IMR-90 (cell line): ENCODE results near the gene ABTB2. TPM values are rescaled to one million over a fixed set of nuclear protein-coding genes. Genes with fewer than 3 reads are reported as not detected.

Experiments
- ATAC-seq: fragments of 200-7000 bp; cut with Tn5 transposase; 2 replicates; pipeline ENCODE4 v1.9.1; 2020; ENCODE audit warnings: low read depth, mild to moderate bottlenecking, moderate library complexity
- BruUV-seq: library from RNA; stranded (reverse); fragments of 400-500 nt; replicated peaks from 2 replicates; lab custom pipeline; 2021; lab: Mats Ljungman, UMichigan
- CTCF ChIA-PET: fragments of 300-600 bp; formaldehyde crosslinking; extraction: SDS; loops from one replicate; lab custom pipeline; 2021; ENCODE audit warnings: antibody characterized with exemption; lab: Yijun Ruan, JAX
- POLR2A ChIA-PET: fragments of 300-600 bp; sonication (Branson Sonifier 250); formaldehyde crosslinking; loops from one replicate; lab custom pipeline; 2022; ENCODE audit warnings: antibody characterized with exemption; ENCODE audit not compliant: unreplicated experiment; lab: Charles Lee
- DNase-seq: peaks from one replicate; pipeline ENCODE4 v3.0.0; 2013
- H2AFZ ChIP-seq: replicated peaks from 2 replicates; pipeline ENCODE3; 2013; ENCODE audit warnings: low read length, mild to moderate bottlenecking; ENCODE audit not compliant: poor library complexity
- H2AK5ac ChIP-seq: 2 replicates; pipeline ENCODE4 v1.6.1; 2013; ENCODE audit warnings: low read depth, low read length, inconsistent platforms
- H2AK9ac ChIP-seq: replicated peaks from 2 replicates; pipeline ENCODE3; 2013; ENCODE audit warnings: mild to moderate bottlenecking, low read depth, low read length, moderate library complexity; ENCODE audit not compliant: poor library complexity
- H2BK120ac ChIP-seq: 2 replicates; pipeline ENCODE4 v1.6.1; 2013; ENCODE audit warnings: low read depth, low read length, inconsistent platforms
- H2BK15ac ChIP-seq: 3 replicates; pipeline ENCODE4 v1.6.1; 2013; ENCODE audit warnings: low read depth, low read length, inconsistent platforms
- H2BK20ac ChIP-seq: 2 replicates; pipeline ENCODE4 v1.6.1; 2013; ENCODE audit warnings: low read depth, mild to moderate bottlenecking, inconsistent platforms, low read length, moderate library complexity
- H2BK5ac ChIP-seq: 2 replicates; pipeline ENCODE4 v1.6.1; 2013; ENCODE audit warnings: mild to moderate bottlenecking, low read depth, low read length, inconsistent platforms; ENCODE audit not compliant: poor library complexity, severe bottlenecking
- H3K14ac ChIP-seq: replicated peaks from 2 replicates; pipeline ENCODE4 v1.6.1; 2013; ENCODE audit warnings: low read depth, low read length, inconsistent platforms
- H3K18ac ChIP-seq: 2 replicates; pipeline ENCODE4 v1.6.1; 2013; ENCODE audit warnings: low read depth, low read length, control low read depth
- H3K23ac ChIP-seq: 2 replicates; pipeline ENCODE4 v1.6.1; 2013; ENCODE audit warnings: low read depth, low read length, inconsistent platforms
- H3K27ac ChIP-seq: 2 replicates; pipeline ENCODE4 v1.5.1; 2013; ENCODE audit warnings: mild to moderate bottlenecking, control low read depth, low read length; ENCODE audit not compliant: insufficient read depth
- H3K27me3 ChIP-seq: 2 replicates; pipeline ENCODE4 v1.6.1; 2013; ENCODE audit warnings: low read length; ENCODE audit not compliant: control insufficient read depth, insufficient read depth
- H3K36me3 ChIP-seq: 2 replicates; pipeline ENCODE4 v1.6.1; 2013; ENCODE audit warnings: low read length, mixed read lengths; ENCODE audit not compliant: control insufficient read depth, insufficient read depth
- H3K4ac ChIP-seq: 2 replicates; pipeline ENCODE4 v1.6.1; 2013; ENCODE audit warnings: low read depth, low read length, inconsistent platforms
- H3K4me1 ChIP-seq: 2 replicates; pipeline ENCODE4 v1.6.1; 2013; ENCODE audit warnings: low read length, mixed read lengths; ENCODE audit not compliant: control insufficient read depth, insufficient read depth
- H3K4me2 ChIP-seq: 2 replicates; pipeline ENCODE4 v1.6.1; 2013; ENCODE audit warnings: low read depth, mild to moderate bottlenecking, control low read depth, low read length, moderate library complexity
- H3K4me3 ChIP-seq: 2 replicates; pipeline ENCODE4 v1.5.1; 2013; ENCODE audit warnings: low read depth, mild to moderate bottlenecking, control low read depth, low read length, moderate library complexity; ENCODE audit not compliant: insufficient read depth
- H3K56ac ChIP-seq: 2 replicates; pipeline ENCODE4 v1.6.1; 2013; ENCODE audit warnings: low read length, inconsistent platforms; ENCODE audit not compliant: insufficient read depth; ENCODE audit errors: extremely low read depth
- H3K79me1 ChIP-seq, 2 experiments: 2 replicates each; pipeline ENCODE4 v1.6.1; 2013; ENCODE audit warnings: low read length in 2 of 2, inconsistent platforms in 1 of 2, low read depth in 1 of 2
- H3K9ac ChIP-seq: 2 replicates; pipeline ENCODE4 v1.6.1; 2013; ENCODE audit warnings: low read depth, low read length, control low read depth
- H3K9me1 ChIP-seq: 2 replicates; pipeline ENCODE4 v1.6.1; 2013; ENCODE audit warnings: low read length, inconsistent platforms; ENCODE audit not compliant: insufficient read depth
- H3K9me3 ChIP-seq: 2 replicates; pipeline ENCODE4 v1.6.1; 2013; ENCODE audit warnings: low read length; ENCODE audit not compliant: control insufficient read depth, insufficient read depth
- H4K20me1 ChIP-seq: 2 replicates; pipeline ENCODE4 v1.6.1; 2013; ENCODE audit warnings: low read length, inconsistent platforms; ENCODE audit not compliant: insufficient read depth
- H4K5ac ChIP-seq: 2 replicates; pipeline ENCODE4 v1.6.1; 2013; ENCODE audit warnings: mild to moderate bottlenecking, low read depth, low read length, control low read depth
- H4K8ac ChIP-seq, 2 experiments: 2 replicates each; pipeline ENCODE4 v1.6.1; 2013; ENCODE audit warnings: low read depth in 2 of 2, low read length in 2 of 2, control low read depth in 1 of 2, inconsistent platforms in 1 of 2
- H4K91ac ChIP-seq: 2 replicates; pipeline ENCODE4 v1.6.1; 2013; ENCODE audit warnings: low read depth, low read length, inconsistent platforms; ENCODE audit not compliant: insufficient read depth
- BHLHE40 ChIP-seq: fragments of 150-350 bp; IDR thresholded peaks from 2 replicates; pipeline ENCODE4 v1.6.1; 2016; ENCODE audit warnings: mild to moderate bottlenecking, low read depth, low read length
- CEBPB ChIP-seq: IDR thresholded peaks from 2 replicates; pipeline ENCODE4 v1.6.1; 2012; ENCODE audit warnings: low read depth, low read length, improper control_type of control experiment
- CHD1 ChIP-seq: IDR thresholded peaks from 2 replicates; pipeline ENCODE4 v1.6.1; 2012; ENCODE audit warnings: low read depth, low read length, improper control_type of control experiment
- CTCF ChIP-seq: conservative IDR thresholded peaks from 2 replicates; pipeline ENCODE4 v1.5.1; 2012; ENCODE audit warnings: mild to moderate bottlenecking, low read depth, low read length, improper control_type of control experiment
- ELK1 ChIP-seq: fragments of 150-350 bp; IDR thresholded peaks from 2 replicates; pipeline ENCODE4 v1.6.1; 2016; ENCODE audit warnings: low read depth, mild to moderate bottlenecking, low read length, moderate library complexity, borderline replicate concordance
- FOS ChIP-seq: fragments of 150-350 bp; IDR thresholded peaks from 2 replicates; pipeline ENCODE4 v1.6.1; 2016; ENCODE audit warnings: low read depth, low read length
- MAFK ChIP-seq: IDR thresholded peaks from 2 replicates; pipeline ENCODE4 v1.6.1; 2012; ENCODE audit warnings: low read depth, low read length, improper control_type of control experiment
- MAZ ChIP-seq: IDR thresholded peaks from 2 replicates; pipeline ENCODE4 v1.6.1; 2012; ENCODE audit warnings: low read depth, mild to moderate bottlenecking, low read length, improper control_type of control experiment, moderate library complexity, borderline replicate concordance
- MXI1 ChIP-seq: IDR thresholded peaks from 2 replicates; pipeline ENCODE4 v1.6.1; 2012; ENCODE audit warnings: low read depth, mild to moderate bottlenecking, low read length, moderate library complexity, borderline replicate concordance
- NFE2L2 ChIP-seq: fragments of 150-350 bp; IDR thresholded peaks from 2 replicates; pipeline ENCODE4 v1.6.1; 2016; ENCODE audit warnings: low read depth, mild to moderate bottlenecking, low read length
- POLR2A ChIP-seq: IDR thresholded peaks from 2 replicates; pipeline ENCODE4 v1.6.1; 2012; ENCODE audit warnings: mild to moderate bottlenecking, low read depth, low read length
- RAD21 ChIP-seq: IDR thresholded peaks from 2 replicates; pipeline ENCODE4 v1.6.1; 2012; ENCODE audit warnings: low read length, improper control_type of control experiment
- RCOR1 ChIP-seq: IDR thresholded peaks from 2 replicates; pipeline ENCODE4 v1.6.1; 2012; ENCODE audit warnings: mild to moderate bottlenecking, low read length, improper control_type of control experiment; ENCODE audit not compliant: insufficient replicate concordance
- RFX5 ChIP-seq: IDR thresholded peaks from 2 replicates; pipeline ENCODE4 v1.8.0; 2012; ENCODE audit warnings: low read depth, mild to moderate bottlenecking, low read length, moderate library complexity
- SMC3 ChIP-seq: fragments of 150-350 bp; IDR thresholded peaks from 2 replicates; pipeline ENCODE4 v1.6.1; 2016; ENCODE audit warnings: low read depth, mild to moderate bottlenecking, antibody characterized with exemption, low read length, moderate library complexity
- USF2 ChIP-seq: fragments of 150-350 bp; IDR thresholded peaks from 2 replicates; pipeline ENCODE4 v1.6.1; 2017; ENCODE audit warnings: mild to moderate bottlenecking, antibody characterized with exemption, low read length, low read depth
- WGBS, 2 experiments: methylation state at CpG; one replicate each; pipeline versions ENCODE4 v1.1.5 to v1.1.7; 2013; ENCODE audit warnings: missing lambda C conversion rate in 2 of 2; ENCODE audit not compliant: insufficient read length in 1 of 2; ENCODE audit errors: extremely low coverage in 2 of 2; 5-methylcytosine and 5-hydroxymethylcytosine counted together
- dilution Hi-C: fragments of 300-500 bp; cut with HindIII; formaldehyde crosslinking; loops from one replicate; pipeline ENCODE4 v1.14.3; 2018; ENCODE audit warnings: low sequenced_read_pairs; ENCODE audit not compliant: unreplicated experiment
- in situ Hi-C: fragments of 300-500 bp; cut with MboI; formaldehyde crosslinking; loops from 3 replicates; pipeline ENCODE4 v1.14.3; 2019; ENCODE audit warnings: low sequenced_read_pairs, inconsistent platforms, mixed read lengths
- intact Hi-C: fragments of 100-400 bp; cut with micrococcal nuclease; formaldehyde crosslinking; loops from 2 replicates; pipeline ENCODE4 v1.10.0; 2022
- polyA plus RNA-seq, 3 experiments: library from polyadenylated mRNA; depleted of rRNA; stranded (reverse); fragments of >200 nt; gene quantifications; 2 replicates each; pipeline ENCODE4 v1.2.3, GENCODE V29; 2012; ENCODE audit warnings: low replicate concordance in 1 of 3
- total RNA-seq: library from RNA; depleted of rRNA; stranded (reverse); fragments of >200 nt; gene quantifications from 2 replicates; pipeline ENCODE4 v1.2.3, GENCODE V29; 2012

ABTB2 gene
- total and polyA plus RNA-seq, 2 of the 4 experiments (the other 2 are of a cell fraction), result 0.18 to 2.0 TPM

- Histone ChIP-seq H3K18ac (no peak overlapping the region), H4K5ac (no peak overlapping the region), H3K9me1 (peaks cover 6% of the 10 kb centered on the region; the same call in 1 of the 2 replicates), H3K27ac (no peak overlapping the region), H3K4me1 (peaks cover 5% of the 10 kb centered on the region; the same call in 1 of the 2 replicates), H2AK9ac (no peak overlapping the region), H3K9ac (no peak overlapping the region), H3K56ac (no peak overlapping the region), H2BK120ac (no peak overlapping the region), H3K36me3 (no peaks in the 10 kb centered on the region), H3K23ac (no peak overlapping the region), H4K20me1 (no peaks in the 10 kb centered on the region), H3K4me2 (no peak overlapping the region), H3K14ac (no peak overlapping the region), H3K4me3 (no peak overlapping the region), H3K27me3 (peaks cover 14% of the 10 kb centered on the region), H2BK20ac (no peak overlapping the region), H3K9me3 (no peaks in the 10 kb centered on the region), H2BK5ac (no peak overlapping the region), H4K91ac (no peak overlapping the region), H3K4ac (no peak overlapping the region), H2BK15ac (no peak overlapping the region), H4K8ac (no peak overlapping the region), H2AK5ac (no peak overlapping the region), H2AFZ (no peak overlapping the region), H3K79me1 (no peaks in the 10 kb centered on the region)
- ChIA-PET POLR2A (no interaction called here), CTCF (interaction anchor here (0.7 kb wide), 1 partner anchor 267 kb away, joined by 3 read pairs; no protein-coding TSS in a partner anchor)
- no TSS peak for BruUV-seq
- ATAC-seq (no peak), DNase-seq (no peak)
- intact Hi-C loops (no loop called here), dilution Hi-C loops (no loop called here), in situ Hi-C loops (no loop called here)
- no CpG with 5 or more reads among the region's 4 CpGs for WGBS, 2 experiments
- no peak for TF ChIP-seq NFE2L2
- TF ChIP-seq MAFK, result no peak
- no peak for TF ChIP-seq FOS
- no peak for TF ChIP-seq MXI1
- TF ChIP-seq POLR2A, result no peak
- TF ChIP-seq ELK1, result no peak
- no peak for TF ChIP-seq RCOR1
- TF ChIP-seq CHD1, result no peak
- TF ChIP-seq USF2, result no peak
- no peak for TF ChIP-seq SMC3
- TF ChIP-seq RFX5, result no peak
- TF ChIP-seq MAZ, result no peak
- no peak for TF ChIP-seq CTCF
- no peak for TF ChIP-seq BHLHE40
- no peak for TF ChIP-seq CEBPB
- no peak for TF ChIP-seq RAD21
Observed at GRCh38 chr11:34254011-34254410, 103.8 kb downstream of the ABTB2 start.
